ELF-1 (cell line): ENCODE measurements around the gene CXCL11.
A peak's percentile ranks its signal among the peaks of the same experiment; 100 is the strongest.
"Not testable (repeated sequence)": the region's sequence is repeated elsewhere in the genome, so short reads cannot be mapped to it uniquely, and the experiment has no call there.

Experiments used
- DNase-seq: peaks from one replicate; pipeline ENCODE4 v3.0.0-alpha.2; 2016; ENCODE audit warnings: low read depth, low spot score

Gene CXCL11

DNA sequence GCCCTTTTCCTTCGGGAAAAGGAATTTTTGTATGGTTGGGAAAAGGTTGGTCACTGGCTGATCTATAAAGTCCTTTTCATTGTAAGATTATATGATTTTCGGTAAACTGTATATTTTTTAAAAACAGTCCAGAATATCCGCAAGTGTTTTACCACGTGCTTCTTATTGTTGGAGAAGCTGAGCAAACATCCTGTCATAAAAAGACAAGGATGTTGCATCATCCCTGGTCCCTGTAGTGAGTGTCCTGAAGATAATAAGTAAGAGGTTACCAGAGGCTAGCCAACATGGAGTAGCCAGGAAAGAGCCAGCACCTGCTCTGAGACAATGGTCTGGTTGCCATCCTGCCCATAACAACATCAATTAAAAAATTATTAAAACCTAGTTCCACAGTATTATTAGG, 33.7 kb downstream of the CXCL11 start:
- DNase-seq, result no peak

- DNase-seq, result no peak
These were observed 34.2 kb downstream of the CXCL11 start for GRCh38 chr4:76001700-76002099.

- no peak for DNase-seq
These were observed 35.6 kb downstream of the CXCL11 start for GRCh38 chr4:76000279-76000678.

GRCh38 chr4:75998525-75999147, 37.2 kb downstream of the CXCL11 start:
- DNase-seq, result not testable (repeated sequence)

DNA sequence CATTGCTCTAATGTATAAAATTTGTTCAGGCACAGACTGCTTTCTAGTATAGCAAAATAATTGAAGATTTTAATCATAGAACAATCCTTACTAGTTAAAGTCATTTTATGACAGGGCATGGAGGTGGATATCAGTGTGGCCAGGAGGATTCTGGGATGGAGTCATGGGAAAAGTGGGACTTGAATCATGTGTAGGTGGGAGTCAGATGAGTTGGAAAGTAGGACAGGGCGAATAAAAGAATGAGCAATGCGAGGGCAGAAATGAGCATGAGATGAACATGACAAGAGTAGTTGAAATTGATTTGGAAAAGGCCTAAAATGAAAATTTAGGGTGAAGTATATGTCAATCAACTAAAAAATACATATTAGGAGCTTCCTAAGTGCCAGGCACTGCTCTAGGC, 37.9 kb downstream of the CXCL11 start:
- DNase-seq, result no peak

DNA sequence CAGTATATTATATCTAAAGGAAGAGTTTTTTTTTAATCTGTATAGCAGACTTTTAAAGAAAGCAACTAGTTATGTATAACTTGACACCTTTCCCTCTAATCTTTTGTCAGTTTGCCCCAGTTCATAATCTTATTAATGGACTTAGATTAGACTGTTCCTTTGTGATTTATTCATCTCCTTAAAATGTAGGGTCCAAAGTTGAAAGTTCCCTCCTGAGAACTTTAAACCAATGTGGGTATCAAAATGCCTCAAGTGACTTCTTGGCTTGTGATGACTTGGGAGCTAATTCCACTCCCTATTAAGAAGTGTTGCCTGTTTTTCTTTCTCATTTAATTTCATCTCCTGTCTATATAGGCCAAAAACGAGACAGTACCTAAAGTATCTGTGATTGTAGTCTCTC, 38.8 kb downstream of the CXCL11 start:
- DNase-seq, result no peak

DNA sequence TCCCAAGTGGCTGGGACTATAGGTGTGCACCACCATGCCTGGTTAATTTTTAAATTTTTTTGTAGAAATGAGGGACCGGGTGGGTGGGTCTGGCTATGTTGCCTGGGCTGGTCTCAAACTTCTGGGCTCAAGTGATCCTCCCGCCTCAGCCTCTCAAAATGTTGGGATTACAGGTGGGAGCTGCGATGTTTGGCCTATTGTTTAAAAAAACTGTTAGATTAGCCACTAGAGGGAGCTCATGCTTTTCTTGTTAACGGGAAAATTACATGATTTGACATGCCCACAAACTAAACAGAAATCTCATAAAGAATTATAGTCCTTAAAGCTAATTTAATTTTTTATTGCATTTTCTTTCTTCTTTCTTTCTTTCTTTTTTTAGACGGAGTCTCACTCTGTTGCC, 40.1 kb downstream of the CXCL11 start:
- DNase-seq, result peak; percentile 65

DNA sequence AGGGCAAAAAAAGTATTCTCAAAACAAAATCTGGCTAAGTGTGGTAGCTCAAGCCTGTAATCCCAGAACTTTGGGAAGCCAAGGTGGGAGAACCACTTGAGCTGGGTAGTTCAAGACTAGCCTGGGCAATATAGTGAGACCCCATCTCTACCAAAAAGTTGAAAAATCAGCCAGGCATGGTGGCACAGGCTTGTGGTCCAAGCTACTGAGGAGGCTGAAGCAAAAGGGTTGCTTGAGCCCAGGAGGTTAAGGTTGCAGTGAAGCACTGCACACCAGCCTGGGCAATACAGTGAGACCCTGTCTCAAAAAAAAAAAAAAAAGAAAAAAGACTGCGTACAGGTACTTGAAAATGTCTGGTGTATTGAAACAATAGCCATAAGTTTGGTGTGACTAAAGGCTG, 43.4 kb downstream of the CXCL11 start:
- no peak for DNase-seq

- DNase-seq, result no peak
These were observed 45.9 kb downstream of the CXCL11 start for GRCh38 chr4:75989846-75990528.

GRCh38 chr4:75985116-75985515, 50.8 kb downstream of the CXCL11 start:
- DNase-seq, result no peak
